Activated CD4-positive, alpha-beta T cell treated with anti-CD3 and anti-CD28 coated beads for 48 hours (primary cell): ENCODE results near the gene ATP2A2.
"Not testable (repeated sequence)": the region's sequence is repeated elsewhere in the genome, so short reads cannot be mapped to it uniquely, and the experiment has no call there.

Experiments
- DNase-seq: peaks from one replicate; pipeline ENCODE4 v3.0.0-alpha.2; 2020

Gene ATP2A2

GRCh38 chr12:110343736-110344555 is 62.9 kb downstream of the ATP2A2 start:
- DNase-seq = no peak

GRCh38 chr12:110344657-110345056 is 63.6 kb downstream of the ATP2A2 start:
- no peak for DNase-seq

- DNase-seq = no peak
Measured at GRCh38 chr12:110345176-110345661, 64.2 kb downstream of the ATP2A2 start.

GRCh38 chr12:110345963-110346362 is 64.9 kb downstream of the ATP2A2 start:
- no peak for DNase-seq

GRCh38 chr12:110347767-110348166 is 66.7 kb downstream of the ATP2A2 start:
- DNase-seq = no peak

GRCh38 chr12:110348431-110349059 is 67.5 kb downstream of the ATP2A2 start:
- no peak for DNase-seq

- no peak for DNase-seq
Measured at GRCh38 chr12:110349096-110349495, 68.0 kb downstream of the ATP2A2 start.

- peak; percentile 67 for DNase-seq
Measured at GRCh38 chr12:110349514-110350151, 68.6 kb downstream of the ATP2A2 start.

GRCh38 chr12:110351119-110351518 is 70.1 kb downstream of the ATP2A2 start:
- no peak for DNase-seq

- DNase-seq = no peak
Measured at GRCh38 chr12:110352401-110352800, 71.4 kb downstream of the ATP2A2 start.

GRCh38 chr12:110353211-110353965 is 72.3 kb downstream of the ATP2A2 start:
- DNase-seq = no peak

- DNase-seq = no peak
Measured at GRCh38 chr12:110354172-110354780, 73.2 kb downstream of the ATP2A2 start.

- DNase-seq = peak; percentile 35
Measured at GRCh38 chr12:110355073-110355472, 74.0 kb downstream of the ATP2A2 start.

- not testable (repeated sequence) for DNase-seq
Measured at GRCh38 chr12:110358384-110359097, 77.5 kb downstream of the ATP2A2 start.

GRCh38 chr12:110361216-110361615 is 80.2 kb downstream of the ATP2A2 start:
- no peak for DNase-seq

GRCh38 chr12:110365489-110366320 is 84.7 kb downstream of the ATP2A2 start:
- no peak for DNase-seq

GRCh38 chr12:110366321-110367142 is 85.5 kb downstream of the ATP2A2 start:
- DNase-seq = no peak

- no peak for DNase-seq
Measured at GRCh38 chr12:110367181-110367864, 86.3 kb downstream of the ATP2A2 start.

GRCh38 chr12:110369992-110370391 is 88.9 kb downstream of the ATP2A2 start:
- DNase-seq = no peak
